ENCODE data around the gene ZNF207.

DNA sequence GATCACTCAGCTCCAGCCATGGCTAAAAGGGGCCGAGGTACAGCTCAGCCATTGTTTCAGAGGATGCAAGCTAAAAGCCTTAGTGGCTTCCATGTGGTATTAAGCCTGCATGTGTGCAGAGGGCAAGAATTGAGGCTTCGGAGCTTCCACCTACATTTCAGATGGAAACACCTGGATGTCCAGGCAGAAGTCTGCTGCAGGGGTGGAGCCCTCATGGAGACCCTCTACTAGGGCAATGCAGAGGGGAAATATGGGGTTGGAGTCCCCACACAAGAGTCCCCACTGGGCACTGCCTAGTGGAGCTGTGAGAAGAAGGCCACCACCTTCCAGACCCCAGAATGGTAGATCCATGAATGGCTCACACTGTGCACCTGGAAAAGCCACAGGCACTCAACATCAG is 79.6 kb downstream of the ZNF207 start:
- TF ChIP-seq CTCF (IDR thresholded peaks at IDR 0.05) (no peak), EZH2 (IDR thresholded peaks at IDR 0.05; ENCODE audit: borderline replicate concordance, insufficient read depth, low read depth, low read length, poor library complexity, severe bottlenecking) (no peak)

Data from B cell (primary cell).